ENCODE measurements around the gene ROCK2.

GRCh38 chr2:11155381-11156035 lies 188.9 kb downstream of the ROCK2 start, which contains the start of gene SLC66A3:
- no peak for TF ChIP-seq CTCF (conservative IDR thresholded peaks at IDR 0.05 in 1 of 2, IDR thresholded peaks at IDR 0.05 in 1 of 2; ENCODE audit: low read depth in 1 of 2, low read length in 2 of 2)
- TF ChIP-seq EZH2 (IDR thresholded peaks at IDR 0.05; ENCODE audit: low read length, missing control alignments), result no peak
